OCI-LY1 (cell line): ENCODE results near the gene CCDC142.

Source experiments
- H2AFZ ChIP-seq: fragments of 200-600 bp; sonication (generic), shearing (Covaris generic); 2 replicates; pipeline ENCODE4 v1.6.0; 2014; ENCODE audit warnings: antibody characterized with exemption, mild to moderate bottlenecking, low read length
- H3F3A ChIP-seq: fragments of 200-600 bp; sonication (generic), shearing (Covaris generic); 2 replicates; pipeline ENCODE4 v1.6.0; 2014; ENCODE audit warnings: mild to moderate bottlenecking, antibody characterized with exemption, low read length, moderate library complexity; ENCODE audit not compliant: insufficient read depth
- H3K27ac ChIP-seq: fragments of 200-600 bp; sonication (generic); 2 replicates; pipeline ENCODE4 v1.5.1; 2014; ENCODE audit warnings: low read length, mixed run types, mild to moderate bottlenecking, low read depth; ENCODE audit not compliant: poor library complexity, severe bottlenecking
- H3K27me3 ChIP-seq: fragments of 200-600 bp; sonication (generic); 2 replicates; pipeline ENCODE4 v1.6.0; 2014; ENCODE audit warnings: antibody characterized with exemption, mild to moderate bottlenecking, low read length, moderate library complexity; ENCODE audit not compliant: insufficient read depth
- H3K36me3 ChIP-seq: fragments of 200-600 bp; sonication (generic); 2 replicates; pipeline ENCODE4 v1.6.1; 2014; ENCODE audit warnings: mild to moderate bottlenecking, antibody characterized with exemption, low read length, moderate library complexity, mixed read lengths; ENCODE audit not compliant: insufficient read depth
- H3K4me1 ChIP-seq: fragments of 200-600 bp; sonication (generic); 2 replicates; pipeline ENCODE4 v1.5.1; 2014; ENCODE audit warnings: mild to moderate bottlenecking, low read length, moderate library complexity; ENCODE audit not compliant: insufficient read depth, severe bottlenecking
- H3K4me2 ChIP-seq: fragments of 200-600 bp; sonication (generic), shearing (Covaris generic); 2 replicates; pipeline ENCODE4 v1.6.1; 2014; ENCODE audit warnings: low read length
- H3K4me3 ChIP-seq: fragments of 200-600 bp; sonication (generic); 2 replicates; pipeline ENCODE4 v1.5.1; 2014; ENCODE audit warnings: low read length, low read depth, mild to moderate bottlenecking, mixed read lengths; ENCODE audit not compliant: poor library complexity, severe bottlenecking
- H3K79me2 ChIP-seq: fragments of 200-600 bp; shearing (Covaris generic); 2 replicates; pipeline ENCODE4 v1.6.1; 2016; ENCODE audit warnings: mixed run types, low read length, mixed read lengths; ENCODE audit not compliant: insufficient read depth
- H3K9ac ChIP-seq: fragments of 200-600 bp; sonication (generic), shearing (Covaris generic); 2 replicates; pipeline ENCODE4 v1.6.1; 2014; ENCODE audit warnings: mild to moderate bottlenecking, low read length, mixed read lengths
- H3K9me2 ChIP-seq: fragments of 200-600 bp; sonication (generic), shearing (Covaris generic); 2 replicates; pipeline ENCODE4 v1.6.1; 2014; ENCODE audit warnings: low read depth, mild to moderate bottlenecking, low read length, mixed read lengths
- H3K9me3 ChIP-seq: fragments of 200-600 bp; shearing (Covaris generic); 2 replicates; pipeline ENCODE4 v1.6.1; 2014; ENCODE audit warnings: low read length, mixed read lengths
- H4K20me1 ChIP-seq: fragments of 200-600 bp; sonication (generic), shearing (Covaris generic); 2 replicates; pipeline ENCODE4 v1.6.0; 2016; ENCODE audit warnings: mild to moderate bottlenecking, low read length; ENCODE audit not compliant: insufficient read depth
- CTCF ChIP-seq: fragments of 200-600 bp; sonication (generic), shearing (Covaris generic); IDR thresholded peaks from 2 replicates; pipeline ENCODE4 v1.5.1; 2017; ENCODE audit warnings: mild to moderate bottlenecking, antibody characterized with exemption, low read length, moderate library complexity, mixed read lengths
- EZH2 ChIP-seq: fragments of 200-600 bp; sonication (generic), shearing (Covaris generic); IDR thresholded peaks from 2 replicates; pipeline ENCODE4 v1.8.0; 2017; ENCODE audit warnings: borderline replicate concordance, mixed run types, mild to moderate bottlenecking, antibody characterized with exemption, low read length, moderate library complexity, mixed read lengths

CCDC142 gene

GRCh38 chr2:74439803-74440377 is 42.9 kb downstream of the CCDC142 start:
- Histone ChIP-seq H3K9ac (no peak overlapping the region), H3K9me3 (no peaks in the 10 kb centered on the region), H3K79me2 (no peaks in the 10 kb centered on the region), H3K9me2 (no peaks in the 10 kb centered on the region), H3F3A (no peaks in the 10 kb centered on the region), H4K20me1 (no peaks in the 10 kb centered on the region), H3K27me3 (peaks cover 12% of the 10 kb centered on the region; the same call in 1 of the 2 replicates), H2AFZ (no peak overlapping the region), H3K4me3 (no peak overlapping the region), H3K36me3 (no peaks in the 10 kb centered on the region), H3K27ac (no peak overlapping the region), H3K4me2 (peak overlapping the region; percentile 25; the same call in 1 of the 2 replicates), H3K4me1 (peaks cover 25% of the 10 kb centered on the region)
- no peak for TF ChIP-seq CTCF
- no peak for TF ChIP-seq EZH2

- TF ChIP-seq CTCF = no peak
- TF ChIP-seq EZH2 = no peak
- Histone ChIP-seq H3K27ac (no peak overlapping the region), H3K9me2 (no peaks in the 10 kb centered on the region), H4K20me1 (no peaks in the 10 kb centered on the region), H3K79me2 (no peaks in the 10 kb centered on the region), H3K4me3 (no peak overlapping the region), H2AFZ (no peak overlapping the region), H3K27me3 (peaks cover 10% of the 10 kb centered on the region; the same call in 1 of the 2 replicates), H3K36me3 (no peaks in the 10 kb centered on the region), H3F3A (no peaks in the 10 kb centered on the region), H3K4me1 (peaks cover 24% of the 10 kb centered on the region), H3K9me3 (no peaks in the 10 kb centered on the region), H3K4me2 (no peak overlapping the region), H3K9ac (no peak overlapping the region)
Measured at GRCh38 chr2:74439373-74439772, 43.4 kb downstream of the CCDC142 start.

- Histone ChIP-seq H3K27me3 (peaks cover 8% of the 10 kb centered on the region; the same call in 1 of the 2 replicates), H2AFZ (no peak overlapping the region), H3K4me1 (peaks cover 19% of the 10 kb centered on the region), H3K9me2 (no peaks in the 10 kb centered on the region), H3K79me2 (no peaks in the 10 kb centered on the region), H3K4me2 (no peak overlapping the region), H3F3A (no peaks in the 10 kb centered on the region), H3K27ac (no peak overlapping the region), H3K9me3 (no peaks in the 10 kb centered on the region), H3K36me3 (no peaks in the 10 kb centered on the region), H3K4me3 (no peak overlapping the region), H4K20me1 (no peaks in the 10 kb centered on the region), H3K9ac (no peak overlapping the region)
- no peak for TF ChIP-seq CTCF
- no peak for TF ChIP-seq EZH2
Measured at GRCh38 chr2:74438248-74438647, 44.5 kb downstream of the CCDC142 start.
